ENCODE data around the gene CHRNA9. TPM values are rescaled to one million over a fixed set of nuclear protein-coding genes. Genes with fewer than 3 reads are reported as not detected.

CHRNA9 gene
- total RNA-seq, 1 experiment from 2014 or later: 1.2 TPM

GRCh38 chr4:40375095-40375494, 40.0 kb downstream of the CHRNA9 start:
- H3K9me3 Mint-ChIP-seq: no peaks in the 10 kb centered on the region
- ATAC-seq: no peak
- peaks cover 3% of the 10 kb centered on the region; the same call in 1 of the 2 replicates for H3K27me3 Mint-ChIP-seq (ENCODE audit: low read depth)
- H3K27ac Mint-ChIP-seq: no peak overlapping the region
- ChIA-PET POLR2A (no interaction called here), CTCF (no interaction called here)
- DNase-seq (ENCODE audit: low spot score): no peak
- no peaks in the 10 kb centered on the region for H3K36me3 Mint-ChIP-seq
- peaks cover 11% of the 10 kb centered on the region for H3K4me1 Mint-ChIP-seq
- H3K4me3 Mint-ChIP-seq: no peak overlapping the region
- TF ChIP-seq ZNF232 (CRISPR knock-in tag; IDR thresholded peaks at IDR 0.05) (no peak), NR3C1 (CRISPR knock-in tag; conservative IDR thresholded peaks at IDR 0.05; ENCODE audit: low read depth) (no peak), ZNF219 (CRISPR knock-in tag; IDR thresholded peaks at IDR 0.05; ENCODE audit: borderline replicate concordance) (no peak), ZNF425 (CRISPR knock-in tag; conservative IDR thresholded peaks at IDR 0.05) (no peak), MLX (CRISPR knock-in tag; IDR thresholded peaks at IDR 0.05) (no peak), CTCF (IDR thresholded peaks at IDR 0.05) (no peak), TP53 (CRISPR knock-in tag; IDR thresholded peaks at IDR 0.05) (no peak)
- TF ChIP-seq, protein P1, sequence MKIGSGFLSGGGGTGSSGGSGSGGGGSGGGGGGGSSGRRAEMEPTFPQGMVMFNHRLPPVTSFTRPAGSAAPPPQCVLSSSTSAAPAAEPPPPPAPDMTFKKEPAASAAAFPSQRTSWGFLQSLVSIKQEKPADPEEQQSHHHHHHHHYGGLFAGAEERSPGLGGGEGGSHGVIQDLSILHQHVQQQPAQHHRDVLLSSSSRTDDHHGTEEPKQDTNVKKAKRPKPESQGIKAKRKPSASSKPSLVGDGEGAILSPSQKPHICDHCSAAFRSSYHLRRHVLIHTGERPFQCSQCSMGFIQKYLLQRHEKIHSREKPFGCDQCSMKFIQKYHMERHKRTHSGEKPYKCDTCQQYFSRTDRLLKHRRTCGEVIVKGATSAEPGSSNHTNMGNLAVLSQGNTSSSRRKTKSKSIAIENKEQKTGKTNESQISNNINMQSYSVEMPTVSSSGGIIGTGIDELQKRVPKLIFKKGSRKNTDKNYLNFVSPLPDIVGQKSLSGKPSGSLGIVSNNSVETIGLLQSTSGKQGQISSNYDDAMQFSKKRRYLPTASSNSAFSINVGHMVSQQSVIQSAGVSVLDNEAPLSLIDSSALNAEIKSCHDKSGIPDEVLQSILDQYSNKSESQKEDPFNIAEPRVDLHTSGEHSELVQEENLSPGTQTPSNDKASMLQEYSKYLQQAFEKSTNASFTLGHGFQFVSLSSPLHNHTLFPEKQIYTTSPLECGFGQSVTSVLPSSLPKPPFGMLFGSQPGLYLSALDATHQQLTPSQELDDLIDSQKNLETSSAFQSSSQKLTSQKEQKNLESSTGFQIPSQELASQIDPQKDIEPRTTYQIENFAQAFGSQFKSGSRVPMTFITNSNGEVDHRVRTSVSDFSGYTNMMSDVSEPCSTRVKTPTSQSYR (CRISPR knock-in tag; IDR thresholded peaks at IDR 0.05): no peak
- TF ChIP-seq, protein P2, sequence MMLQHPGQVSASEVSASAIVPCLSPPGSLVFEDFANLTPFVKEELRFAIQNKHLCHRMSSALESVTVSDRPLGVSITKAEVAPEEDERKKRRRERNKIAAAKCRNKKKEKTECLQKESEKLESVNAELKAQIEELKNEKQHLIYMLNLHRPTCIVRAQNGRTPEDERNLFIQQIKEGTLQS (CRISPR knock-in tag; conservative IDR thresholded peaks at IDR 0.05): no peak
- TF ChIP-seq, protein P3, sequence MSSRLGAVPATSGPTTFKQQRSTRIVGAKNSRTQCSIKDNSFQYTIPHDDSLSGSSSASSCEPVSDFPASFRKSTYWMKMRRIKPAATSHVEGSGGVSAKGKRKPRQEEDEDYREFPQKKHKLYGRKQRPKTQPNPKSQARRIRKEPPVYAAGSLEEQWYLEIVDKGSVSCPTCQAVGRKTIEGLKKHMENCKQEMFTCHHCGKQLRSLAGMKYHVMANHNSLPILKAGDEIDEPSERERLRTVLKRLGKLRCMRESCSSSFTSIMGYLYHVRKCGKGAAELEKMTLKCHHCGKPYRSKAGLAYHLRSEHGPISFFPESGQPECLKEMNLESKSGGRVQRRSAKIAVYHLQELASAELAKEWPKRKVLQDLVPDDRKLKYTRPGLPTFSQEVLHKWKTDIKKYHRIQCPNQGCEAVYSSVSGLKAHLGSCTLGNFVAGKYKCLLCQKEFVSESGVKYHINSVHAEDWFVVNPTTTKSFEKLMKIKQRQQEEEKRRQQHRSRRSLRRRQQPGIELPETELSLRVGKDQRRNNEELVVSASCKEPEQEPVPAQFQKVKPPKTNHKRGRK (CRISPR knock-in tag; IDR thresholded peaks at IDR 0.05; ENCODE audit: borderline replicate concordance): no peak

- ChIA-PET POLR2A (no interaction called here), CTCF (no interaction called here)
- peaks cover 11% of the 10 kb centered on the region for H3K4me1 Mint-ChIP-seq
- H3K4me3 Mint-ChIP-seq: no peak overlapping the region
- no peaks in the 10 kb centered on the region for H3K36me3 Mint-ChIP-seq
- H3K27me3 Mint-ChIP-seq (ENCODE audit: low read depth): peaks cover 3% of the 10 kb centered on the region; the same call in 1 of the 2 replicates
- no peak for DNase-seq (ENCODE audit: low spot score)
- no peaks in the 10 kb centered on the region for H3K9me3 Mint-ChIP-seq
- ATAC-seq: no peak
- no peak overlapping the region for H3K27ac Mint-ChIP-seq
- TF ChIP-seq ZNF671 (CRISPR knock-in tag; IDR thresholded peaks at IDR 0.05) (no peak), ZNF423 (CRISPR knock-in tag; IDR thresholded peaks at IDR 0.05) (no peak), FOXP1 (CRISPR knock-in tag; IDR thresholded peaks at IDR 0.05; ENCODE audit: borderline replicate concordance) (no peak), ESRRA (CRISPR knock-in tag; IDR thresholded peaks at IDR 0.05; ENCODE audit: borderline replicate concordance) (no peak), CBFB (CRISPR knock-in tag; IDR thresholded peaks at IDR 0.05; ENCODE audit: low read depth) (no peak), NR3C1 (CRISPR knock-in tag; conservative IDR thresholded peaks at IDR 0.05; ENCODE audit: low read depth) (no peak), JUN (CRISPR knock-in tag; IDR thresholded peaks at IDR 0.05) (no peak), RELA (CRISPR knock-in tag; IDR thresholded peaks at IDR 0.05; ENCODE audit: borderline replicate concordance) (no peak), E2F4 (CRISPR knock-in tag; IDR thresholded peaks at IDR 0.05; ENCODE audit: borderline replicate concordance, low read depth) (no peak), KAT7 (CRISPR knock-in tag; IDR thresholded peaks at IDR 0.05; ENCODE audit: borderline replicate concordance) (no peak)
- TF ChIP-seq, protein P4, sequence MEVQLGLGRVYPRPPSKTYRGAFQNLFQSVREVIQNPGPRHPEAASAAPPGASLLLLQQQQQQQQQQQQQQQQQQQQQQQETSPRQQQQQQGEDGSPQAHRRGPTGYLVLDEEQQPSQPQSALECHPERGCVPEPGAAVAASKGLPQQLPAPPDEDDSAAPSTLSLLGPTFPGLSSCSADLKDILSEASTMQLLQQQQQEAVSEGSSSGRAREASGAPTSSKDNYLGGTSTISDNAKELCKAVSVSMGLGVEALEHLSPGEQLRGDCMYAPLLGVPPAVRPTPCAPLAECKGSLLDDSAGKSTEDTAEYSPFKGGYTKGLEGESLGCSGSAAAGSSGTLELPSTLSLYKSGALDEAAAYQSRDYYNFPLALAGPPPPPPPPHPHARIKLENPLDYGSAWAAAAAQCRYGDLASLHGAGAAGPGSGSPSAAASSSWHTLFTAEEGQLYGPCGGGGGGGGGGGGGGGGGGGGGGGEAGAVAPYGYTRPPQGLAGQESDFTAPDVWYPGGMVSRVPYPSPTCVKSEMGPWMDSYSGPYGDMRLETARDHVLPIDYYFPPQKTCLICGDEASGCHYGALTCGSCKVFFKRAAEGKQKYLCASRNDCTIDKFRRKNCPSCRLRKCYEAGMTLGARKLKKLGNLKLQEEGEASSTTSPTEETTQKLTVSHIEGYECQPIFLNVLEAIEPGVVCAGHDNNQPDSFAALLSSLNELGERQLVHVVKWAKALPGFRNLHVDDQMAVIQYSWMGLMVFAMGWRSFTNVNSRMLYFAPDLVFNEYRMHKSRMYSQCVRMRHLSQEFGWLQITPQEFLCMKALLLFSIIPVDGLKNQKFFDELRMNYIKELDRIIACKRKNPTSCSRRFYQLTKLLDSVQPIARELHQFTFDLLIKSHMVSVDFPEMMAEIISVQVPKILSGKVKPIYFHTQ (CRISPR knock-in tag; IDR thresholded peaks at IDR 0.05): no peak
- TF ChIP-seq, protein P5, sequence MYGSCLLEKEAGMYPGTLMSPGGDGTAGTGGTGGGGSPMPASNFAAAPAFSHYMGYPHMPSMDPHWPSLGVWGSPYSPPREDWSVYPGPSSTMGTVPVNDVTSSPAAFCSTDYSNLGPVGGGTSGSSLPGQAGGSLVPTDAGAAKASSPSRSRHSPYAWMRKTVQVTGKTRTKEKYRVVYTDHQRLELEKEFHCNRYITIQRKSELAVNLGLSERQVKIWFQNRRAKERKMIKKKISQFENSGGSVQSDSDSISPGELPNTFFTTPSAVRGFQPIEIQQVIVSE (CRISPR knock-in tag; IDR thresholded peaks at IDR 0.05; ENCODE audit: borderline replicate concordance): no peak
These were observed 40.5 kb downstream of the CHRNA9 start for GRCh38 chr4:40375620-40376019.

Data from WTC11 (cell line).